Colonic mucosa (tissue), 4 donors: ENCODE results near the gene FAM20A. TPM values are rescaled to one million over a fixed set of nuclear protein-coding genes. Genes with fewer than 3 reads are reported as not detected.

Experiments
- DNase-seq: peaks from one replicate; pipeline ENCODE4 v3.0.0-alpha.2; 2020
- H3K27ac ChIP-seq: fragments of 200-600 bp; one replicate; pipeline ENCODE4 v1.8.0; 2021
- H3K27me3 ChIP-seq: fragments of 200-600 bp; one replicate; pipeline ENCODE4 v1.8.0; 2021
- H3K36me3 ChIP-seq: fragments of 200-600 bp; one replicate; pipeline ENCODE4 v1.8.0; 2021
- H3K4me1 ChIP-seq: fragments of 200-600 bp; one replicate; pipeline ENCODE4 v1.8.0; 2021; ENCODE audit warnings: mild to moderate bottlenecking
- H3K4me3 ChIP-seq: fragments of 200-600 bp; one replicate; pipeline ENCODE4 v1.8.0; 2021
- H3K9ac ChIP-seq, 2 donors: one replicate each; pipeline ENCODE4 v1.7.0; 2013; ENCODE audit warnings: control low read depth in 2 of 2, low read depth in 2 of 2, low read length in 2 of 2
- H3K9me3 ChIP-seq: fragments of 200-600 bp; one replicate; pipeline ENCODE4 v1.8.0; 2021
- intact Hi-C: fragments of 100-400 bp; cut with DNase I; formaldehyde crosslinking; loops from one replicate; pipeline ENCODE4 v1.14.1; 2022
- total RNA-seq, 2 donors: library from RNA; stranded (reverse); fragmentation: NEBNext Ultra II Directional in 1 of 2; extraction: Animal tissue kit (Norgen Biotek cat#: 25700) in 1 of 2; gene quantifications; one replicate each; pipeline ENCODE4 v1.2.1, GENCODE V29; 2021
- TF ChIP-seq, protein P1 (sequence below): fragments of 200-600 bp; IDR thresholded peaks from one replicate; pipeline ENCODE4 v1.8.0; 2022; ENCODE audit warnings: antibody characterized with exemption, mild to moderate bottlenecking
- donor health status: healthy.
- donor health status: DM: no; HTN: no; CAD: no.
- donor health status: DM: no; HTN: no; CAD: no.

FAM20A gene
- total RNA-seq, 2 donors from 2014 or later: 0.72 to 4.1 TPM

DNA sequence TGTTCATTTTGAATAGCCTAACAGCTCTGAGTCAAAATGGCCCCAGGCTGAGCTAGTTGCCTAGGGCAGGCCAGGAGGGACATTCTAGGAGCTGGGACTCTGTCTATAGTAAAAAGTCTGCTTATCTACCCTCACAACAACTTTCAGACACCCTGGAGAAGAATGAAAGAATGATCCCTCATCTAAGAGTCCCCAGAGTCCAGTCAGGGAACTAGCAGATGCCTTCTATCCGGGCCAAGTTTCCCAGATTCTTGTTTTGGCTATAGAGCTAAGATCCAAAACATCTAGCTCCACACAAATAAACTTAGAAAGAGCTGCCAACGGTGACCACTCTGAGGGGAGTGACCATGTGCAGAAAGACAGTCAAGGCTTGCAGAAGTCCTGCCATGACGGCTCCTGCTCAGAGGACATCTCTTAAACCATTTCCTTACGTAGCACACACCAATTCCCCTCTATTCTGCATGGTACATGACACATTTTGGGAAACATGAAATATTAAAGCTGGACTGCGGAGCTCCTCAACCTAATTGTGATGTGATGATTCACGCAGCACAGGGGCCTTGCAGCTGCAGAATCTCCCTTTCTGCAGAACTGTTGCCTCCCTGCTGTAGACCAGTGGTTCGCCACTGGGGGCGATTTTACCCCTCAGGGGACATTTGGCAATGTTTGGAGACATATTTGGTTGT is 24.2 kb downstream of the FAM20A start:
- no peak overlapping the region for H3K9ac ChIP-seq
- no peaks in the 10 kb centered on the region for H3K9me3 ChIP-seq
- TF ChIP-seq, protein P1, sequence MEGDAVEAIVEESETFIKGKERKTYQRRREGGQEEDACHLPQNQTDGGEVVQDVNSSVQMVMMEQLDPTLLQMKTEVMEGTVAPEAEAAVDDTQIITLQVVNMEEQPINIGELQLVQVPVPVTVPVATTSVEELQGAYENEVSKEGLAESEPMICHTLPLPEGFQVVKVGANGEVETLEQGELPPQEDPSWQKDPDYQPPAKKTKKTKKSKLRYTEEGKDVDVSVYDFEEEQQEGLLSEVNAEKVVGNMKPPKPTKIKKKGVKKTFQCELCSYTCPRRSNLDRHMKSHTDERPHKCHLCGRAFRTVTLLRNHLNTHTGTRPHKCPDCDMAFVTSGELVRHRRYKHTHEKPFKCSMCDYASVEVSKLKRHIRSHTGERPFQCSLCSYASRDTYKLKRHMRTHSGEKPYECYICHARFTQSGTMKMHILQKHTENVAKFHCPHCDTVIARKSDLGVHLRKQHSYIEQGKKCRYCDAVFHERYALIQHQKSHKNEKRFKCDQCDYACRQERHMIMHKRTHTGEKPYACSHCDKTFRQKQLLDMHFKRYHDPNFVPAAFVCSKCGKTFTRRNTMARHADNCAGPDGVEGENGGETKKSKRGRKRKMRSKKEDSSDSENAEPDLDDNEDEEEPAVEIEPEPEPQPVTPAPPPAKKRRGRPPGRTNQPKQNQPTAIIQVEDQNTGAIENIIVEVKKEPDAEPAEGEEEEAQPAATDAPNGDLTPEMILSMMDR: no peak
- no peak for DNase-seq
- H3K36me3 ChIP-seq: no peaks in the 10 kb centered on the region
- H3K27ac ChIP-seq: peak overlapping the region; percentile 34
- H3K27me3 ChIP-seq: no peaks in the 10 kb centered on the region
- H3K4me3 ChIP-seq: no peak overlapping the region
- intact Hi-C loops: no loop called here
- no peaks in the 10 kb centered on the region for H3K4me1 ChIP-seq

DNA sequence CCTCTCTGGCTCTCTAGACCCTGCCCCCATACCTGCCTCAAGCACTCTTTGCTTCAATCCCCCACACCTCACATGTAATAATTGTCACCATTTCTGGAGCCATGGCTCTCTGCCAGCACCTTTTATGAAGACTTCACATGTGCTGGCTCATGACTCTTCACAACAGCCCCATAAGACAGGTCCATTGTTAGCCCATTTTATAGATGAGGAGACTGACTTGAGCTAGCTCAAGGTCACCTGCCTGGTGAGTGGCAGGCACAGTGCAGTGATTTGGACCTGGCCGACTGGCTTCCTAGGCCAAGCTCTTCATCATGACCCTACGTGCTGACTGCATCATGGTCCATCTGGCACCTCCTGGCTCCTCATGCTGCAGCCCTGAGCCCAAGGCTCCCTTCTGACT is 25.0 kb downstream of the FAM20A start:
- Histone ChIP-seq H3K27ac (peak overlapping the region; percentile 34), H3K9me3 (no peaks in the 10 kb centered on the region), H3K27me3 (no peaks in the 10 kb centered on the region), H3K4me1 (no peaks in the 10 kb centered on the region), H3K4me3 (no peak overlapping the region), H3K9ac (no peak overlapping the region), H3K36me3 (no peaks in the 10 kb centered on the region)
- TF ChIP-seq, protein P1: no peak
- intact Hi-C loops: no loop called here
- DNase-seq: no peak

DNA sequence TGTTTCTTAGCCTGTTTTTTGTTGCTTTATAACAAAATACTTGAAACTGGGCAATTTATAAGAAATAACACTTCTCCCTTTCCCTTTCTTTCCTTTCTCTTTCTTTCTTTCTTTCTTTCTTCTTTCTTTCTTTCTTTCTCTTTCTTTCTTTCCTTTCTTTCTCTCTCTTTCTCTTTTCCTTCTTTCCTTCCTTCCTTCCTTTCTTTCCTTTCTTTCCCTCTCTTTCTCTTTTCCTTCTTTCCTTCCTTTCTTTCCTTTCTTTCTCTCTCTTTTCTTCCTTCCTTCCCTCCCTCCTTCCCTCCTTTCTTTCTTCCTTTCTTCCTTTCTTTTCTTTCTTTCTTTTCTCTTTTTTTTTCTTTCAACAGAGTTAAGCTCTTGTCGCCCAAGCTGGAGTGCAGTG is 27.8 kb downstream of the FAM20A start:
- Histone ChIP-seq H3K9ac (no peak overlapping the region), H3K27me3 (no peaks in the 10 kb centered on the region), H3K27ac (no peak overlapping the region), H3K4me3 (no peak overlapping the region), H3K4me1 (no peaks in the 10 kb centered on the region), H3K36me3 (no peaks in the 10 kb centered on the region), H3K9me3 (no peaks in the 10 kb centered on the region)
- DNase-seq: no peak
- TF ChIP-seq, protein P1: no peak
- intact Hi-C loops: no loop called here

- Histone ChIP-seq H3K9ac (no peak overlapping the region), H3K27ac (no peak overlapping the region), H3K4me3 (no peak overlapping the region), H3K9me3 (no peaks in the 10 kb centered on the region), H3K4me1 (no peaks in the 10 kb centered on the region), H3K27me3 (no peaks in the 10 kb centered on the region), H3K36me3 (no peaks in the 10 kb centered on the region)
- TF ChIP-seq, protein P1: no peak
- intact Hi-C loops: no loop called here
- no peak for DNase-seq
These were observed 28.9 kb downstream of the FAM20A start for GRCh38 chr17:68572138-68572842.

- TF ChIP-seq, protein P1: no peak
- no peak for DNase-seq
- Histone ChIP-seq H3K9ac (no peak overlapping the region), H3K4me3 (no peak overlapping the region), H3K9me3 (no peaks in the 10 kb centered on the region), H3K4me1 (no peaks in the 10 kb centered on the region), H3K36me3 (no peaks in the 10 kb centered on the region), H3K27ac (no peak overlapping the region), H3K27me3 (no peaks in the 10 kb centered on the region)
- intact Hi-C loops: no loop called here
These were observed 30.6 kb downstream of the FAM20A start for GRCh38 chr17:68570526-68570925.
